Right ventricle myocardium superior (tissue), 1 donor: ENCODE data around the gene MET. TPM values are rescaled to one million over a fixed set of nuclear protein-coding genes. Genes with fewer than 3 reads are reported as not detected.
"Not testable (repeated sequence)": the region's sequence is repeated elsewhere in the genome, so short reads cannot be mapped to it uniquely, and the experiment has no call there.

Source experiments
- ATAC-seq: fragments of 200-7000 bp; cut with Tn5 transposase; one replicate; pipeline ENCODE4 v1.9.1; 2020; ENCODE audit warnings: mild to moderate bottlenecking; ENCODE audit not compliant: poor library complexity
- DNase-seq: peaks from one replicate; pipeline ENCODE4 v3.0.0-alpha.2; 2020
- intact Hi-C: fragments of 100-400 bp; cut with DNase I; formaldehyde crosslinking; loops from one replicate; pipeline ENCODE4 v1.11.2; 2022
- total RNA-seq: library from RNA; stranded (reverse); fragmentation: NEBNext Ultra II Directional; extraction: Animal tissue kit (Norgen Biotek cat#: 25700); gene quantifications from one replicate; pipeline ENCODE4 v1.2.1, GENCODE V29; 2021
- donor health status: DM: no; HTN: yes; CAD: no; lungs with severe emphysema.

Gene MET
- total RNA-seq, 1 donor from 2014 or later: 14.3 TPM

- ATAC-seq: no peak
Observed at GRCh38 chr7:116736927-116737715, 65.1 kb downstream of the MET start.

GRCh38 chr7:116738378-116738777 is 66.4 kb downstream of the MET start:
- ATAC-seq: no peak
- intact Hi-C loops: no loop called here
- DNase-seq: no peak

More at GRCh38 chr7:116736927-116737715, 65.1 kb downstream of the MET start:
- no peak for DNase-seq
- intact Hi-C loops: no loop called here

GRCh38 chr7:116739307-116739706 is 67.3 kb downstream of the MET start:
- no peak for ATAC-seq
- intact Hi-C loops: no loop called here
- no peak for DNase-seq

GRCh38 chr7:116740231-116740630 is 68.2 kb downstream of the MET start:
- ATAC-seq (no peak), DNase-seq (no peak)
- intact Hi-C loops: no loop called here

DNA sequence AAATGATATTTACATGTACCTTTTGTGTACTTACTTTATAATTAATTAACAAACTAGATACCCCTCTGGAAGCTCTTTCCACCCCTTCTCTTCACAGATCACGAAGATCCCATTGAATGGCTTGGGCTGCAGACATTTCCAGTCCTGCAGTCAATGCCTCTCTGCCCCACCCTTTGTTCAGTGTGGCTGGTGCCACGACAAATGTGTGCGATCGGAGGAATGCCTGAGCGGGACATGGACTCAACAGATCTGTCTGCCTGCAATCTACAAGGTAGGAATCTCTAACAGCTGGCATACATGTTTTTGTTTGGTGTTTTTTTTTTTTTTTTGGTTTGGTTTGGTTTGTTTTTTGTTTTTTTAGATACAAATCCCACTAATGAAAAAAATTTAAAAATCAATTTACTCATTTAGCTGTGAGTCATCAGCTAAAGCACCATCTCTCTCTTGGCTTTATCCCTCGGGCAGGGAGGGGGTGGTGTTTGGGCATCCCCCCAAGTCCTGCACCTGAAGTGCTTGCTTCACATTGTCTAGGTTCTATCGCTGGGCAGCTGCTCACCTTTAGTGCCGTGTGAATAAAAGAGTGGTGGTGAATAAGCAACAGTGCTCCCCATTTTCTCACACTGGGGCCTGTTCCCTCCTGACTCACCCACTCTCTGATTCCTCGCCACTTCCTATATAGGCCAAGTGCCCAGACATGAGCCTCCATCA is 68.9 kb downstream of the MET start:
- DNase-seq (no peak), ATAC-seq (no peak)
- intact Hi-C loops: no loop called here

DNA sequence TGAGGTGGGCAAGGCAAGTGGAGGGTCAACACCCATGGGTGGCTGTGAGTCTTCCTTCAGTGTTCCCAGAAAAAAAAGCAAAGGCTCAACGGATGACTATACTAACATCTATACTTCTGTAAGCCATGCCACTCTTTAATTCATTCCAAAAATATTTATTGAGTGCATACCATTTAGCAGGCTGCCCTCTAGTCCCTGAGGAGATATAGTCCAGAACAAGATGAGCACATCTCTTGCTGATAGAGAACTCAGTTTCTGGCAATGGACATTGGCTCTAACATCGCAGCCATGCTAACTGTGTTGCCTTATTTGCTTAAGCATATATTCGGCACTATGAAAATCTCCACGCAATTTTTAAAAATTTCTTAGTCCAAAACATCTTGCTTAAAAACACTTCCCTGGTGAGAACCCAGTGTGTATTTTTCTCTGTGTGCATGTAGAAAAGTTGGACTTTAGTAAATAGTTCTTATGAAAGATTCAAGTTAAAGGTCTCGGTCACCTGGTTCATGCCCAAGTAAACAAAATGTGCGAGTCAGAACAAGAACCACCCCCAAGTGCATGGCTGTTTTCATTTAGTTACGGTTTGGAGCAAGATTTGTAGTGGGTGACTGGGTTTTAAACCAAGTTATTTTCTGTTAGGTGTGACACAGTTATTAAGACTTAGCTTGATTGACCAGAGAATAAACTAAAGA is 69.8 kb downstream of the MET start:
- ATAC-seq (no peak), DNase-seq (no peak)
- intact Hi-C loops: no loop called here

- intact Hi-C loops: no loop called here
- DNase-seq (no peak), ATAC-seq (no peak)
Observed at GRCh38 chr7:116742641-116743040, 70.6 kb downstream of the MET start.

DNA sequence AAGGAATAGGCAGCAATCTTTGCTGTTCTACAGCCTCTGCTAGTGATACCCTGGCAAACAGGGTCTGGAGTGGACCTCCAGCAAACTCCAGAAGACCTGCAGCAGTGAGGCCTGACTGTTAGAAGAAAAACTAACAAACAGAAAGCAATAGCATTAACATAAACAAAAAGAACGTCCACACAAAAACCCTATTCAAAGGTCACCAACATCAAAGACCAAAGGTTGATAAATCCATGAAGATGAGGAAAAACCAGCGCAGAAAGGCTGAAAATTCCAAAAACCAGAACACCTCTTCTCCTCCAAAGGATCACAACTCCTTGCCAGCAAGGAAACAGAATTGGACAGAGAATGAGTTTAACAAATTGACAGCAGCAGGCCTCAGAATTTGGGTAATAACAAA is 71.8 kb downstream of the MET start:
- DNase-seq, ATAC-seq, intact Hi-C loops: not testable (repeated sequence)

- intact Hi-C loops: not testable (repeated sequence)
Observed at GRCh38 chr7:116746388-116746787, 74.4 kb downstream of the MET start.

GRCh38 chr7:116751070-116751469 is 79.1 kb downstream of the MET start:
- intact Hi-C loops, ATAC-seq, DNase-seq: not testable (repeated sequence)

More at GRCh38 chr7:116746388-116746787, 74.4 kb downstream of the MET start:
- not testable (repeated sequence) for ATAC-seq, DNase-seq

- intact Hi-C loops: no loop called here
- DNase-seq (no peak), ATAC-seq (no peak)
Observed at GRCh38 chr7:116752305-116753074, 80.5 kb downstream of the MET start.

DNA sequence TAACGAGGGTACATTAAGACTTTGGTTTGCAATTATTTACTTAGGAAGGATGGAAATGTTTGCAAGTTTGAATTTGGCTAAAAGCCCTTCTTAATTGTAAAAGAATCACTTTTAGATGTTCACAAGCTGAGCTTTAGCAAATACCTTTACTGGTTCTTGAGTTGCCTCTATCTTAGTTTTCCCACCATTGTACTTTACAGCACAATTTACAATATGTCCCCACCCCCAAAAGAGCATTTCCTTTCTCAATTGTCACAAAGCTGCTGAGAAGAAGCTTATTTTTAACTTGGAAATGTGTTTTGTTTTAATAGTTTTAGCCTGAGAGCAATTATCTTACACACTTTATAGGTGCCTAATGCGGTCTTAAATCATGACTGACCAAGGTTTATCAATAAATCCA is 81.1 kb downstream of the MET start:
- DNase-seq: no peak
- intact Hi-C loops: no loop called here
- ATAC-seq: no peak

DNA sequence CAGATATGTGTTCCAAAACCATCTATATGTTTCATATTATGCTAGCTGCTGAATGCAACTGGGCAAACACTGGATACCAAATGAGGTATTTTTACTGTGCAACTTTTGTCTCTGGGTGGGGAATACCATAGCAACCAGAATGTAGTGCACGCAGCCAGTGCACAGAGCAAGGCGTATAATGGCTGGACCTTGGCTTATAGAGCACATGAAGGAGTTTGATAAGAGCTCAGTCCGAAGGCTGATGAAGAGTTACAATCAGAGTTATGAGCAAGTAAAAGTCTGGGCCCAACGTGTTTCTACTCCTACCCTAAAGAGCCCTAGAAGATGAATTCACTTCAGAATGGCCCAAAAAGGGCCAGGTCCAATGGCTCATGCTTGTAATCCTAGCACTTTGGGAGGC is 82.2 kb downstream of the MET start:
- ATAC-seq: no peak
- intact Hi-C loops: no loop called here
- no peak for DNase-seq

DNA sequence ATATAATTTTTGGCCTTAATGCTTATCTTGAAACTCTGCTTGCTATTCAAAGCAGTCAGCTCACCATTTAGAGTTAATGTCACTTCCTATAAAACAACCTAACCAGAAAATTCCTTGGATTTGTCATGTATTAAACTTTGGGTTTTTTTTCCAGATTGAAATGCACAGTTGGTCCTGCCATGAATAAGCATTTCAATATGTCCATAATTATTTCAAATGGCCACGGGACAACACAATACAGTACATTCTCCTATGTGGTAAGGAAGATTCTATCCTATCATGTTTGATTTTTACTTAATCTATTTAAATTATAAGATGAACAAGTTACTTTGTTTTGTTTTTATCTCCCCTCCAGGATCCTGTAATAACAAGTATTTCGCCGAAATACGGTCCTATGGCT is 85.3 kb downstream of the MET start:
- intact Hi-C loops: no loop called here
- DNase-seq: no peak
- no peak for ATAC-seq

- not testable (repeated sequence) for DNase-seq
Observed at GRCh38 chr7:116759642-116760041, 87.6 kb downstream of the MET start.

DNA sequence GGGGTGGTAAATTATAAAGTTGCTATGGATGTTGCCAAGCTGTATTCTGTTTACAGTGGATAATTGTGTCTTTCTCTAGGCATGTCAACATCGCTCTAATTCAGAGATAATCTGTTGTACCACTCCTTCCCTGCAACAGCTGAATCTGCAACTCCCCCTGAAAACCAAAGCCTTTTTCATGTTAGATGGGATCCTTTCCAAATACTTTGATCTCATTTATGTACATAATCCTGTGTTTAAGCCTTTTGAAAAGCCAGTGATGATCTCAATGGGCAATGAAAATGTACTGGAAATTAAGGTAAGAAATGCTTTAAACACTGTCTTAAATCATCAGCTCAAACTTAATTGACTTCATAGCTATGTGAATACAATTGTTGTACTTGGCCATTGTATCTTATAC is 91.0 kb downstream of the MET start:
- intact Hi-C loops: no loop called here
- no peak for DNase-seq
- no peak for ATAC-seq

More at GRCh38 chr7:116759642-116760041, 87.6 kb downstream of the MET start:
- intact Hi-C loops, ATAC-seq: not testable (repeated sequence)

DNA sequence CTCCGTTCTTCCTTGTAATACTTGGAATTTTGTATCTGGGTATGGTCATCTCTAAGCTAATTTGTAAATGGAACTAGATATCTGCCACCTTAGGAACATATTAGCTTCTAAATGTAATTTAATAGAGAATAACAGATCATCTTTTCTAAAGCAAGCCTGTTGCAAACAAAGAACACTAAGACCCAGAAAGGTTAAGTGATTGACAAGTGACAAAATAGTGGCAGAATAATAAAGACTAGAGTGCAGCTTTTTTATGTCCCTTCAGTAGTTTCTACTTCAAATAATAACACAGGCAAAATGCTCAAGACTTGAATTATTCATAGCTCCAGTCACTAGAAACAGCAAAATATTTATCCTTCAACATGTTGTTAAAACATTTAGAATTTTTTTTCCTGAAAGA is 91.7 kb downstream of the MET start:
- no peak for DNase-seq
- ATAC-seq: no peak
- intact Hi-C loops: no loop called here

DNA sequence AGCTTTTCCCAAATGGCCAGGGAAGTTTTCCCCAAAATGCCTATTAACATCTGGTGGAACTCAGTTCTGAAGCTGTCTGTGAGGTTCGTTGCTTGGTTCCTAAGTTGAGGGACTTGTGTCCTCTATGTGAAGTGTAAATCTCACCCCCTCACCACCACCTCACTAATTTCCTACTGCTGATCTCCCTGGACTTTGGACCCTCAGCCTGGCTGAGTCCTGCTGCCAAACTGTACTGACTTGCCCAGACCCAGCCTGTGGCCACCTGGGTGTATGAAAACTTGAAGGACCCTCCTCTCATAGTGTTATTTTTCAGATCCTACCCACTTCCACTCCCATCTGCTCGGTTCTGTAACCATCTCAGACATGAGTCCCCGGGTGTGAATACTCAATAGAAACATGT is 94.9 kb downstream of the MET start:
- no peak for DNase-seq
- ATAC-seq: no peak
- intact Hi-C loops: no loop called here

DNA sequence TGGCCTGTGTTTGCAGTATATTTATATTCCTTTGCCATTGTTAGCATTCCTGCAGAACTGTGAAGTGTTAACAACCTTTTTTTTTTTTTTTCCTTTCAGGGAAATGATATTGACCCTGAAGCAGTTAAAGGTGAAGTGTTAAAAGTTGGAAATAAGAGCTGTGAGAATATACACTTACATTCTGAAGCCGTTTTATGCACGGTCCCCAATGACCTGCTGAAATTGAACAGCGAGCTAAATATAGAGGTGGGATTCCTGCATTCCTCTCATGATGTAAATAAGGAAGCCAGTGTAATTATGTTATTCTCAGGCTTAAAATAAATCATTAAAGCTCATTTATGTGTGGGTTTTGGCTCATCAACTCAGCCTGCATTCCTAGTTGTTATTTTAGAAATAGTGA is 97.5 kb downstream of the MET start:
- no peak for ATAC-seq
- no peak for DNase-seq
- intact Hi-C loops: no loop called here
